ENCODE measurements around the gene MUC4.
"Not testable (repeated sequence)": the region's sequence is repeated elsewhere in the genome, so short reads cannot be mapped to it uniquely, and the experiment has no call there.

MUC4 gene

GRCh38 chr3:195835791-195836190, 24.1 kb upstream of the MUC4 start:
- in situ Hi-C loops (cut with HindIII; ENCODE audit: low sequenced_read_pairs) = no loop called here

DNA sequence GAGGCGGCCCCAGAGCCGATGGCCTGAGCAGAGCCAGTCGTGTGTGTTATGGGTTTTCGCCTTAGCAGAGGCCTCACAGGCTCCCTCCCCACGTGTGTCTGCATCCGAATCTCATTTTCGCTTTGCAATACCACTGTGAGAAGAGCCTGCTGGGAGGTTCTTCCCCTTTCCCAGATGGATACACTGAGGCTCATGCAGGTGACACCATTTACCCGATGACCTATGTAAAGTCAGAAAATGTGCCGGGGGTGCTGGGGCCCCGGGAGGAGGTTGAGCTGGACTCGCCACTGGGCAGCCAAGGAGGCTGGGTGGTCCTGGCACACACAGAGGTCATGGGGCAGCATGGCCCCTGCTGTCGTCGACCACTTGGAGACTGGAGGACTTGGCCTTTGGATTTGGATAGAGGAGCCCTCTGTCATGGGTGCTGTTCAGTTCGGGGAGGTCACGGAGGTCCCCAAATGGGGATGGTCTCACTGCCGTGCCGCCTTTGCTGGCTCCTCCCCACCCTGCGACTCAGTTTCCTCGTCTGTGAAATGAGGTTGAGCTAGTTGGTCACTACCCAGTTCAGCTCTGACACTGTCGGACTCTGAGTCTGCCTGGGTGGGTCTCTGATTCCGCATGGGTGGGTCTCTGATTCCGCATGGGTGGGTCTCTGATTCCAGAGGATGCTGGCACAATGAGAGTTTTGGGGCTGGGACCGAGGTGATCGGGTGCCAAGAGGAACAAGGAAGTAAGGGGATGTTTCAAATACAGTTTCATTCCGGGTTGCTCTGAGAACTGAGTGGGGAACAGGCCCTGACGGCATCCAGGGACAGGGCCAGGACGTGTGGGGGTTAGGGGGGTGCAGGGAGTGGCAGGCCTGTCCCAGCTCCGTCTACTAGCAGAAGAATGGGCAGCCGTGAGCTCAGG, 23.2 kb upstream of the MUC4 start:
- in situ Hi-C loops (cut with HindIII; ENCODE audit: low sequenced_read_pairs) = no loop called here

- in situ Hi-C loops (cut with HindIII; ENCODE audit: low sequenced_read_pairs) = no loop called here
Observed at GRCh38 chr3:195829897-195830254, 18.1 kb upstream of the MUC4 start.

DNA sequence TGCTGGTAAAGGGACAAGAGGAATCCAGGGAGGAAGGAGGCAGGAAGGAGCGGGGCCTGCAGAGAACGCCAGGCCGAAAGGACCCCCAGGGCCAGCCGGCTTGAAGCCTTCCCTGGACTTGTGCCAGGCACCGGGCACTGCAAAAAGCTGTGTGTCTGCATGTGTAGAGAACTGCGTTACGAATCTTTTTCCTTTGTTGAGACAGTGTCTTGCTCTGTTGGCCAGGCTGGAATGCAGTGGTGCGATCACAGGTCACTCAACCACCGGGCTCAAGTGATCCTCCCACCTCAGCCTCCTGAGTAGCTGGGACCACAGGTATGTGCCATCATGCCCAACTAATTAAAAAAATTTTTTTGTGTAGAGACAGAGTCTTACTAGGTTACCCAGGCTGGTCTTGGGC, 17.0 kb upstream of the MUC4 start:
- in situ Hi-C loops (cut with HindIII; ENCODE audit: low sequenced_read_pairs) = no loop called here

- in situ Hi-C loops (cut with HindIII; ENCODE audit: low sequenced_read_pairs) = no loop called here
Observed at GRCh38 chr3:195825857-195826804, 14.4 kb upstream of the MUC4 start.

DNA sequence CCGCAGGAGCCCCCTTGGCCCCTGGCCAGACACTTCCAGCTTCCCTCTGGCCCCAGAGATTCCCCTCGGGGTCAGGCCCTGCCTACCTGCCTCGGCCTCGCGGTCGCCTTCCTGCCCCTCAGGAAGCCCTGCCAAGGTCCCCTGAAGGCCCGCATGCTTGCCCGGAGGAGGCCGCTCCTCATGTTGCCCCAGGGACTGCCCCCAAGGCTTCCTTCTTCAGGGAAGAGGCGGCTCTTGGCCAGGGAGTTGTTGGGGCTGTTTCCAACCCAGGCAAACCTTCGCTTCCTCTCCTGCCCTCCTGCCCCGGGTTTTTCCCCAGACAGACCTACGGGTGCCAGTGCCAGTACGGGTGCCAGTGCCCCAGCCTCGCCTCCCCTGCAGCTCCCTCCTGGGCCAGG, 13.5 kb upstream of the MUC4 start:
- in situ Hi-C loops (cut with HindIII; ENCODE audit: low sequenced_read_pairs) = no loop called here

- in situ Hi-C loops (cut with HindIII; ENCODE audit: low sequenced_read_pairs) = not testable (repeated sequence)
Observed at GRCh38 chr3:195824425-195825190, 12.9 kb upstream of the MUC4 start.

GRCh38 chr3:195823999-195824398, 12.3 kb upstream of the MUC4 start:
- in situ Hi-C loops (cut with HindIII; ENCODE audit: low sequenced_read_pairs) = no loop called here

DNA sequence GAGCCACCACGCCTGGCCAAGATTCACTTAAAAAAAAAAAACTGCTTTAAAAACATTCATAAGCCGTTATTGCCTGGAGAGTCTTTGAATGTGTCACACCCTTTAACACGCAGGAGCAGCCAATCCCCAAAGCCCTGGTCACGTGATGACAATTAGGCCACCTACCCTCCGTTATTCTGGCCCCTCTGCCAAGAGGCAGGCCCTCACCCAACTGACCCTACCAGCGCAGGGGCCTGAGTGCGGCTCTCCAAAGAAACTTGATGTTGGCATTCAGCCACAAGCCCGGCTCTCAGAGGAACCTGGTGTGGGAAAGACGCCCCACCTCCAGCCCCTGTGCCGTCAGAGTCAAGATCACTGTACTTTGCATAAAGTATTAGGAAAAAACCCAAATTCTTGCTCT, 11.6 kb upstream of the MUC4 start:
- in situ Hi-C loops (cut with HindIII; ENCODE audit: low sequenced_read_pairs) = no loop called here

DNA sequence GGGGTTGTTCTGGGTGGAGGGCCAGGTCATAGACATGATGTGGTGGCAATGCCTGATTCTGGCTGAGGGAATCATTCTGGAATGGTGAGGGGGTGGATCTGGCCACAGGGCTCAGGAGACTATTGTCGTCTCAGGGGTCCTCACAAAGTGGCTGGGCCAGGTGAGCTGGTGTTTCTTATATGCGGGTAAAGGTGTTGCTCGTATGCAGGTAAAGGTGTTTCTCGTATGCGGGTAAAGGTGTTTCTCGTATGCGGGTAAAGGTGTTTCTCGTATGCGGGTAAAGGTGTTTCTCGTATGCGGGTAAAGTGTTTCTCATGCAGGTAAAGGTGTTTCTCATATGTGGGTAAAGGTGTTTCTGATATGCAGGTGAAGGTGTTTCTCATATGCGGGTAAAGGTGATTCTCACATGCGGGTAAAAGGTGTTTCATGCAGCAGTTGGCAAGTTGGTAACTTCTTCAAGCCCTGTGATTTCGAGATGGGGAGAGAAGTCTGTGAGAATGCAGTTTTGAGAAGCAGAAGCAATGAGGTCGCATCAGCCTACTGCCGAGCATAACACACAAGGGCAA, 10.5 kb upstream of the MUC4 start:
- in situ Hi-C loops (cut with HindIII; ENCODE audit: low sequenced_read_pairs) = no loop called here

DNA sequence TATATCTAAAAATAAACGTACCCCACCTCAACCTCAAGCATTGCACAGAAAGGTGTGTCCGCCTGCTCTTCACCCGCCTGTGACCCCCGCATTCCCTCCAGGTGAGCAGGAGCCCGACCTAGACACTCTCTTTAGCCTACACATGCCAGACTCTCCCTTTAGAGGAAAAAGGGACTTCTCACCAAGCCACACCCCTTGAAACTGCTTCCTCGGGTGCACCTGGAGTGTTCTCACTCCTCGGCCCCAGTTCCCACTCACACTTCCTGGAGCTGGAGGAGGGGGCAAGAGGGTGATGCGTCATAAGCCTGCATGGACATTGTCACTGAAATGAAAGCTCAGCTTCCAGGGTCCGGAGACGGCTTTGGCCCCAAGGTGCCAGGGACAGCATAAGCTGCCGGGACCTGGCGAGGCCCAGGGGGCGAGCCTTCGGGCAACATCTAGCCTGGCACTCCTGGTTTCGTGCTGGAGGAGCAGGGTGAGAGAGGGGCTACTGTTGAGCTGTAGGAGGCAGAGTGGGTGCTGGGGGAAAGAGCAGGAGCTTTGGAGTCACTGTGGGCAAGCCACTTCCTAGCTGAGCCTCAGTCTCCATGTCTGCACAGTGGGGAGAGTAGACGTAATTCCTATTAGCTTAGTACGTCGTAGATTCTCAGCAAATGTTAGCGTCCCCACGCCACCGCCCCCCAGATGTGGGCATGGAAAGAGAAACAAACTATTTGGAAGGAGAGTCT, 9.8 kb upstream of the MUC4 start:
- in situ Hi-C loops (cut with HindIII; ENCODE audit: low sequenced_read_pairs) = no loop called here

- in situ Hi-C loops (cut with HindIII; ENCODE audit: low sequenced_read_pairs) = no loop called here
Observed at GRCh38 chr3:195820901-195821300, 9.2 kb upstream of the MUC4 start.

DNA sequence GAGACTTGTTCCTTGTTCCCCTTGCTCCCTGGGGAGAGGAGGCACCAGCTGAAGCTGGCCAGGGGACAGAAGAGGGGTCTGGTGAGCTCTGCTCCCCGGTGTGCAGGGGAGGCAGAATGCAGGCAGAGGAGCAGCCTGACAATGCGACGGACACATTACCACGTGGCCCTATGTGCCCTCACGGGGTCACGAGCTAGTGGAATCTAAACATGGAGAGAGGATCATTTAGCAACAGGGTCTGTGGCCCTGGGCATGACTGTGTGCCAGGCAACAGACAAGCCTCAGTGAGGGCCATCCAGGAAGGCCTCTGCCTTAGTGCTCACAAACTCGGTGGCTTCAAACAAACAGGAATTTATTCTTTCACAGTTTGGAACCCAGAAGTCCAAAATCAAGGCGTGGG, 8.5 kb upstream of the MUC4 start:
- in situ Hi-C loops (cut with HindIII; ENCODE audit: low sequenced_read_pairs) = no loop called here

GRCh38 chr3:195818301-195818700, 6.6 kb upstream of the MUC4 start:
- in situ Hi-C loops (cut with HindIII; ENCODE audit: low sequenced_read_pairs) = no loop called here

DNA sequence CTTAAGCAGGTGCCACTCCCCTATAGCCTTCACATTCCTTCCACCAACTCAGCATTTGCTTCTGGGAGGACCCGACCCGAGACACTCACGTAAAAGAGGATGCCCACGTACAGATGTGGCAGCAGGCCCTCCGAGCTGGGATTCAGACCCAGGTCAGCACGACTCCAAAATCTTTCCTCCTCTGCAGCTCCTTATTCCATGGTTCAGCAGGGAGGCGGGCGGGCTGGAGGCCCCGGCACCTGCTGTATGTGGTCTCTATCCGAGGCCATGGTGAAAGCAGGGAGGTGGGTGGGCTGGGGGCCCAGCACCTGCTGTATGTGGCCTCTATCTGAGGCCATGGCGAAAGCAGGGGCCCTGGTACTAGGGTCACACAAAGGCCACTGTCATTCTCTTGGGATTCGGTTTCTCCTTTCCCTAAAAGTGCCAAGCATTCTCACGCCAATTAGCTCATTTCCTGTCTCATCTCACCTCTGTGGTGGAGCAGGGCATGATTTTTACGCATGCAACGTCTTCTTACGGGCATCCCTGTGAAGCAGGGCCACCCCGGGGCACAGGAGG, 5.9 kb upstream of the MUC4 start:
- in situ Hi-C loops (cut with HindIII; ENCODE audit: low sequenced_read_pairs) = no loop called here

- in situ Hi-C loops (cut with HindIII; ENCODE audit: low sequenced_read_pairs) = not testable (repeated sequence)
Observed at GRCh38 chr3:195816276-195816913, 4.7 kb upstream of the MUC4 start.

- in situ Hi-C loops (cut with HindIII; ENCODE audit: low sequenced_read_pairs) = no loop called here
Observed at GRCh38 chr3:195815169-195815771, 3.5 kb upstream of the MUC4 start.

GRCh38 chr3:195813916-195814640, 2.3 kb upstream of the MUC4 start:
- in situ Hi-C loops (cut with HindIII; ENCODE audit: low sequenced_read_pairs) = no loop called here
